ENCODE results near the gene SLC2A13. TPM values are rescaled to one million over a fixed set of nuclear protein-coding genes. Genes with fewer than 3 reads are reported as not detected.
"Not testable (repeated sequence)": the region's sequence is repeated elsewhere in the genome, so short reads cannot be mapped to it uniquely, and the experiment has no call there.

The SLC2A13 gene
- total RNA-seq, 1 donor from 2014 or later = 11.6 TPM

DNA sequence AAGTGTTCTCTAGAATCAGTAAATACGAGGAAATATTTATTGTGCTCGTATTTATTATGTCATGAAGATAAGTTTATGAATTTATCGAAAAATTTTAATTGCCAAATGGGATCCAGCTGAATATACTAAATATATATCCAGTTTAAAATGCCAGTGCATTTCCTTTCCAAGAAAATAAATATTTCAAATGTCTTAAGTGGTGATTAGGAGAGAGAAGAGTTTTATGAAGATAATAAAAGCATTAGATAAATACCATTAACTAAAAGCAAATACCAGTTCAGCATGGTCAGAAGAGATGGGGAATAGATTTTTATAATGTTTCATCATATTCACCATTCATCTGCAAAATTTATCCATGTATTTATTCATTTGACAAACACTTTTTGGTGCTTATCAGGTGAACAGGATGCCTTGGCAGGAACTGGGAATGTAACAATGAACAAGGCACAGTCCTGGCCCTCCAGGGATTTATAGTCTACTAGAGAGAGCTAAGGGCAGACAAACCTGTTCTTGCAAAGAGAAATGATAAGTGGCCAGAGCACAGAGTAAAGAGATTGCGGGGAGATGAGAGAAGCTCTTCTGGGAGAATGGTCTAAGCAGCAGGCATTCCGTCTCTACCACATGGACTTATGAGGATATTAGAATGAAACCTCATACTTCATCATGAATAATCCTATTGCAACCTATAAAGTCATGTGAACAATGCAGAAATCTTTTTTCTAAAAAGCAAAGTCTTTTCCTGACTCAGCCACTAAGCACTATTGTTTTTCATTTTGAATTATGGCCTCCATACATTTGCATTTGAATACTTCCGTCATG is 342.6 kb downstream of the SLC2A13 start:
- ATAC-seq (no peak), DNase-seq (no peak)
- intact Hi-C loops (cut with DNase I) = loop anchor here (10.0 kb wide), 1 partner anchor 232 kb away; no protein-coding TSS in a partner anchor
- no peak overlapping the region for H3K27ac ChIP-seq
- H3K4me1 ChIP-seq = no peaks in the 10 kb centered on the region
- no peaks in the 10 kb centered on the region for H3K9me3 ChIP-seq
- H3K36me3 ChIP-seq = peaks cover 6% of the 10 kb centered on the region
- H3K4me3 ChIP-seq = no peak overlapping the region
- TF ChIP-seq, protein P1, sequence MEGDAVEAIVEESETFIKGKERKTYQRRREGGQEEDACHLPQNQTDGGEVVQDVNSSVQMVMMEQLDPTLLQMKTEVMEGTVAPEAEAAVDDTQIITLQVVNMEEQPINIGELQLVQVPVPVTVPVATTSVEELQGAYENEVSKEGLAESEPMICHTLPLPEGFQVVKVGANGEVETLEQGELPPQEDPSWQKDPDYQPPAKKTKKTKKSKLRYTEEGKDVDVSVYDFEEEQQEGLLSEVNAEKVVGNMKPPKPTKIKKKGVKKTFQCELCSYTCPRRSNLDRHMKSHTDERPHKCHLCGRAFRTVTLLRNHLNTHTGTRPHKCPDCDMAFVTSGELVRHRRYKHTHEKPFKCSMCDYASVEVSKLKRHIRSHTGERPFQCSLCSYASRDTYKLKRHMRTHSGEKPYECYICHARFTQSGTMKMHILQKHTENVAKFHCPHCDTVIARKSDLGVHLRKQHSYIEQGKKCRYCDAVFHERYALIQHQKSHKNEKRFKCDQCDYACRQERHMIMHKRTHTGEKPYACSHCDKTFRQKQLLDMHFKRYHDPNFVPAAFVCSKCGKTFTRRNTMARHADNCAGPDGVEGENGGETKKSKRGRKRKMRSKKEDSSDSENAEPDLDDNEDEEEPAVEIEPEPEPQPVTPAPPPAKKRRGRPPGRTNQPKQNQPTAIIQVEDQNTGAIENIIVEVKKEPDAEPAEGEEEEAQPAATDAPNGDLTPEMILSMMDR (IDR thresholded peaks at IDR 0.05) = no peak
- H3K27me3 ChIP-seq (ENCODE audit: low read depth) = no peaks in the 10 kb centered on the region

DNA sequence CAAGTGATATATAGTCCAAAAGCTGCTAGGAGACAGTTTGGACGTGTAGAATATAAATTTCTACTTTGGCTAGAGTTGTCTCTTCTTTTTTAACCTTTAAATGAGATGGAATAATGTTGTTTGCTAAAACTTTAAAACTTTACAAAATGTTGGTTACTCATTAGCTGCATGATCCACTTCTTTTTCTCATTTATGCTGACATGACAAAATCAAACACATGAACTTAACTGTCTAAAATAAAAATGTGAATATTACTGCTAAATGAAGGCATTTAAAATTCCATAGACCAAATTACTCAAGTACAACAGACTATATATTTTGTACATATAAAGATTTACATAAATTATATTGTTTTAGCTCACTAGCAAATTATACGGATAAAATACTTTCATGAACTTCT is 350.4 kb downstream of the SLC2A13 start:
- H3K36me3 ChIP-seq = no peaks in the 10 kb centered on the region
- H3K4me3 ChIP-seq = no peak overlapping the region
- no peaks in the 10 kb centered on the region for H3K4me1 ChIP-seq
- H3K27ac ChIP-seq = no peak overlapping the region
- no peak for DNase-seq
- intact Hi-C loops (cut with DNase I) = no loop called here
- no peak for ATAC-seq
- no peaks in the 10 kb centered on the region for H3K27me3 ChIP-seq (ENCODE audit: low read depth)
- TF ChIP-seq, protein P1 (IDR thresholded peaks at IDR 0.05) = no peak
- no peaks in the 10 kb centered on the region for H3K9me3 ChIP-seq

DNA sequence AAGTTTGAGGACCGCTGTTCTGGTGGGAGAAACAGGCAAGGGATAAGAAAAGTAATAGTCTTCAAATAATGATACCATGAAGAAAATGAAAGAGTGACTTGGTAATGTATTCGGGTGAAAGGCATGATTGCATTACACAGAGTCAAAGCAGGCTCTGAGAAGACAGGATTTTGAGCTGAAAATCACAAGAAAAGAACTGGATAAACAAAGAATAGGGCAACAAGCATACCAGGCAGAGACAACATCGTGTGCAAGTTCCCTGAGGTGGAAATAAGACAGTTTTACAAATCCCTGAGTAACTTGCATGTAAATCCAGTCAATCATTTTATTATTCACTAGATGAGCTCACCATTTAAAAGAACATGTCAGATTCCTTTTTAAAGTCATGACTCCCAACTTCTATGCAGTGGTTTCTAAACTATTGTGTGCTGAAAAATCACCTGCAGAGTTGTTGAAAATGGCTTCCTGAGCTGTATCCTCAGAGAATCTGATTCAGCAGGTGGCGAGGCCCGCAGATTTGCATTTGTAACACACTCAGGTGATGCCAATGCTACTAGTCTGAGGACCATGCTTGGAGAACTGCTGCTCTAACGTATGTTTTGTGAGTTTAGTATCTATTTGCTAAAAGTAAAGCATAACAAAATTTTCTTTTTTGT is 353.3 kb downstream of the SLC2A13 start:
- ATAC-seq (no peak), DNase-seq (no peak)
- no peak overlapping the region for H3K27ac ChIP-seq
- H3K4me3 ChIP-seq = no peak overlapping the region
- TF ChIP-seq, protein P1 (IDR thresholded peaks at IDR 0.05) = no peak
- intact Hi-C loops (cut with DNase I) = no loop called here
- H3K4me1 ChIP-seq = no peaks in the 10 kb centered on the region
- no peaks in the 10 kb centered on the region for H3K9me3 ChIP-seq
- no peaks in the 10 kb centered on the region for H3K36me3 ChIP-seq
- H3K27me3 ChIP-seq (ENCODE audit: low read depth) = no peaks in the 10 kb centered on the region

DNA sequence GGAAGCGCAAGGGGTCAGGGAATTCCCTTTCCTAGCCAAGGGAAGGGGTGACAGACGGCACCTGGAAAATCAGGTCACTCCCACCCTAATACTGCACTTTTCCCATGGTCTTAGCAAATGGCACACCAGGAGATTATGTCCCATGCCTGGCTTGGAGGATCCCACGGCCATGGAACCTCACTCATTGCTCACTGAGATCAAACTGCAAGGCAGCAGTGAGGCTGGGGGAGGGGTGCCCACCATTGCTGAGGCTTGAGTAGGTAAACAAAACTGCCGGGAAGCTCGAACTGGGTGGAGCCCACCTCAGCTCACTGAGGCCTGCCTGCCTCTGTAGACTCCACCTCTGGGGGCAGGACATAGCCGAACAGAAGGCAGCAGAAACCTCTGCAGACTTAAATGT is 359.7 kb downstream of the SLC2A13 start:
- ATAC-seq; intact Hi-C loops (cut with DNase I); H3K36me3 ChIP-seq; H3K27me3 ChIP-seq (ENCODE audit: low read depth); H3K9me3 ChIP-seq; H3K27ac ChIP-seq; DNase-seq; H3K4me1 ChIP-seq; H3K4me3 ChIP-seq: not testable (repeated sequence)

DNA sequence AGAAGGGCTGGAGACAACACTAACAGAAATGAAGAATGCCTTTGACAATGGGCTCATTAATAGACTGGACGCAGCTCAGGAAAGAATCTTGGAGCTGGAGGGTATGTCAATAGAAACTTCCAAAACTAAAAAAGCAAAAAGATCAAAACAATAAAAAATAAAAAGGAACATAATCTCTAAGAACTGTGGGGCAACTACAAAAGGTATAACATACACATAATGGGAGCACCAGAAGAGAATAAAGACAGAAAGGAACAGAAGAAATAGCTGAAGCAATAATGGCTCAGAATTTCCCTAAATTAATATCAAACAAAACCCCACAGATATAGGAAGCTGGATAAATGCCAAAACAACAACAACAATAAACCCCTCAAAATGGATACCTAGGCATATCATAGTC is 362.2 kb downstream of the SLC2A13 start:
- intact Hi-C loops (cut with DNase I) = no loop called here

More for the DNA sequence above, 362.2 kb downstream of the SLC2A13 start:
- H3K4me1 ChIP-seq = no peaks in the 10 kb centered on the region
- no peaks in the 10 kb centered on the region for H3K9me3 ChIP-seq
- no peak overlapping the region for H3K27ac ChIP-seq
- ATAC-seq = no peak
- H3K27me3 ChIP-seq (ENCODE audit: low read depth) = no peaks in the 10 kb centered on the region
- no peaks in the 10 kb centered on the region for H3K36me3 ChIP-seq
- DNase-seq = no peak
- no peak overlapping the region for H3K4me3 ChIP-seq
- TF ChIP-seq, protein P1 (IDR thresholded peaks at IDR 0.05) = no peak

Data from lower lobe of right lung (tissue), 2 donors.